IMR-90 (cell line): ENCODE results near the gene SDCCAG8. TPM values are rescaled to one million over a fixed set of nuclear protein-coding genes. Genes with fewer than 3 reads are reported as not detected.

Experiments used
- ATAC-seq: fragments of 200-7000 bp; cut with Tn5 transposase; 2 replicates; pipeline ENCODE4 v1.9.1; 2020; ENCODE audit warnings: low read depth, mild to moderate bottlenecking, moderate library complexity
- BruUV-seq: library from RNA; stranded (reverse); fragments of 400-500 nt; replicated peaks from 2 replicates; lab custom pipeline; 2021; lab: Mats Ljungman, UMichigan
- CTCF ChIA-PET: fragments of 300-600 bp; formaldehyde crosslinking; extraction: SDS; loops from one replicate; lab custom pipeline; 2021; ENCODE audit warnings: antibody characterized with exemption; lab: Yijun Ruan, JAX
- POLR2A ChIA-PET: fragments of 300-600 bp; sonication (Branson Sonifier 250); formaldehyde crosslinking; loops from one replicate; lab custom pipeline; 2022; ENCODE audit warnings: antibody characterized with exemption; ENCODE audit not compliant: unreplicated experiment; lab: Charles Lee
- DNase-seq: peaks from one replicate; pipeline ENCODE4 v3.0.0; 2013
- H2AFZ ChIP-seq: replicated peaks from 2 replicates; pipeline ENCODE3; 2013; ENCODE audit warnings: low read length, mild to moderate bottlenecking; ENCODE audit not compliant: poor library complexity
- H2AK5ac ChIP-seq: 2 replicates; pipeline ENCODE4 v1.6.1; 2013; ENCODE audit warnings: low read depth, low read length, inconsistent platforms
- H2AK9ac ChIP-seq: replicated peaks from 2 replicates; pipeline ENCODE3; 2013; ENCODE audit warnings: mild to moderate bottlenecking, low read depth, low read length, moderate library complexity; ENCODE audit not compliant: poor library complexity
- H2BK120ac ChIP-seq: 2 replicates; pipeline ENCODE4 v1.6.1; 2013; ENCODE audit warnings: low read depth, low read length, inconsistent platforms
- H2BK15ac ChIP-seq: 3 replicates; pipeline ENCODE4 v1.6.1; 2013; ENCODE audit warnings: low read depth, low read length, inconsistent platforms
- H2BK20ac ChIP-seq: 2 replicates; pipeline ENCODE4 v1.6.1; 2013; ENCODE audit warnings: low read depth, mild to moderate bottlenecking, inconsistent platforms, low read length, moderate library complexity
- H2BK5ac ChIP-seq: 2 replicates; pipeline ENCODE4 v1.6.1; 2013; ENCODE audit warnings: mild to moderate bottlenecking, low read depth, low read length, inconsistent platforms; ENCODE audit not compliant: poor library complexity, severe bottlenecking
- H3K14ac ChIP-seq: replicated peaks from 2 replicates; pipeline ENCODE4 v1.6.1; 2013; ENCODE audit warnings: low read depth, low read length, inconsistent platforms
- H3K18ac ChIP-seq: 2 replicates; pipeline ENCODE4 v1.6.1; 2013; ENCODE audit warnings: low read depth, low read length, control low read depth
- H3K23ac ChIP-seq: 2 replicates; pipeline ENCODE4 v1.6.1; 2013; ENCODE audit warnings: low read depth, low read length, inconsistent platforms
- H3K27ac ChIP-seq: 2 replicates; pipeline ENCODE4 v1.5.1; 2013; ENCODE audit warnings: mild to moderate bottlenecking, control low read depth, low read length; ENCODE audit not compliant: insufficient read depth
- H3K27me3 ChIP-seq: 2 replicates; pipeline ENCODE4 v1.6.1; 2013; ENCODE audit warnings: low read length; ENCODE audit not compliant: control insufficient read depth, insufficient read depth
- H3K36me3 ChIP-seq: 2 replicates; pipeline ENCODE4 v1.6.1; 2013; ENCODE audit warnings: low read length, mixed read lengths; ENCODE audit not compliant: control insufficient read depth, insufficient read depth
- H3K4ac ChIP-seq: 2 replicates; pipeline ENCODE4 v1.6.1; 2013; ENCODE audit warnings: low read depth, low read length, inconsistent platforms
- H3K4me1 ChIP-seq: 2 replicates; pipeline ENCODE4 v1.6.1; 2013; ENCODE audit warnings: low read length, mixed read lengths; ENCODE audit not compliant: control insufficient read depth, insufficient read depth
- H3K4me2 ChIP-seq: 2 replicates; pipeline ENCODE4 v1.6.1; 2013; ENCODE audit warnings: low read depth, mild to moderate bottlenecking, control low read depth, low read length, moderate library complexity
- H3K4me3 ChIP-seq: 2 replicates; pipeline ENCODE4 v1.5.1; 2013; ENCODE audit warnings: low read depth, mild to moderate bottlenecking, control low read depth, low read length, moderate library complexity; ENCODE audit not compliant: insufficient read depth
- H3K56ac ChIP-seq: 2 replicates; pipeline ENCODE4 v1.6.1; 2013; ENCODE audit warnings: low read length, inconsistent platforms; ENCODE audit not compliant: insufficient read depth; ENCODE audit errors: extremely low read depth
- H3K79me1 ChIP-seq, 2 experiments: 2 replicates each; pipeline ENCODE4 v1.6.1; 2013; ENCODE audit warnings: low read length in 2 of 2, inconsistent platforms in 1 of 2, low read depth in 1 of 2
- H3K9ac ChIP-seq: 2 replicates; pipeline ENCODE4 v1.6.1; 2013; ENCODE audit warnings: low read depth, low read length, control low read depth
- H3K9me1 ChIP-seq: 2 replicates; pipeline ENCODE4 v1.6.1; 2013; ENCODE audit warnings: low read length, inconsistent platforms; ENCODE audit not compliant: insufficient read depth
- H3K9me3 ChIP-seq: 2 replicates; pipeline ENCODE4 v1.6.1; 2013; ENCODE audit warnings: low read length; ENCODE audit not compliant: control insufficient read depth, insufficient read depth
- H4K20me1 ChIP-seq: 2 replicates; pipeline ENCODE4 v1.6.1; 2013; ENCODE audit warnings: low read length, inconsistent platforms; ENCODE audit not compliant: insufficient read depth
- H4K5ac ChIP-seq: 2 replicates; pipeline ENCODE4 v1.6.1; 2013; ENCODE audit warnings: mild to moderate bottlenecking, low read depth, low read length, control low read depth
- H4K8ac ChIP-seq, 2 experiments: 2 replicates each; pipeline ENCODE4 v1.6.1; 2013; ENCODE audit warnings: low read depth in 2 of 2, low read length in 2 of 2, control low read depth in 1 of 2, inconsistent platforms in 1 of 2
- H4K91ac ChIP-seq: 2 replicates; pipeline ENCODE4 v1.6.1; 2013; ENCODE audit warnings: low read depth, low read length, inconsistent platforms; ENCODE audit not compliant: insufficient read depth
- POLR2A ChIP-seq: IDR thresholded peaks from 2 replicates; pipeline ENCODE4 v1.6.1; 2012; ENCODE audit warnings: mild to moderate bottlenecking, low read depth, low read length
- WGBS, 2 experiments: methylation state at CpG; one replicate each; pipeline versions ENCODE4 v1.1.5 to v1.1.7; 2013; ENCODE audit warnings: missing lambda C conversion rate in 2 of 2; ENCODE audit not compliant: insufficient read length in 1 of 2; ENCODE audit errors: extremely low coverage in 2 of 2; 5-methylcytosine and 5-hydroxymethylcytosine counted together
- dilution Hi-C: fragments of 300-500 bp; cut with HindIII; formaldehyde crosslinking; loops from one replicate; pipeline ENCODE4 v1.14.3; 2018; ENCODE audit warnings: low sequenced_read_pairs; ENCODE audit not compliant: unreplicated experiment
- in situ Hi-C: fragments of 300-500 bp; cut with MboI; formaldehyde crosslinking; loops from 3 replicates; pipeline ENCODE4 v1.14.3; 2019; ENCODE audit warnings: low sequenced_read_pairs, inconsistent platforms, mixed read lengths
- intact Hi-C: fragments of 100-400 bp; cut with micrococcal nuclease; formaldehyde crosslinking; loops from 2 replicates; pipeline ENCODE4 v1.10.0; 2022
- polyA plus RNA-seq, 3 experiments: library from polyadenylated mRNA; depleted of rRNA; stranded (reverse); fragments of >200 nt; gene quantifications; 2 replicates each; pipeline ENCODE4 v1.2.3, GENCODE V29; 2012; ENCODE audit warnings: low replicate concordance in 1 of 3
- total RNA-seq: library from RNA; depleted of rRNA; stranded (reverse); fragments of >200 nt; gene quantifications from 2 replicates; pipeline ENCODE4 v1.2.3, GENCODE V29; 2012

SDCCAG8 gene
- total and polyA plus RNA-seq, 2 of the 4 experiments (the other 2 are of a cell fraction) = 25.2 to 46.8 TPM

DNA sequence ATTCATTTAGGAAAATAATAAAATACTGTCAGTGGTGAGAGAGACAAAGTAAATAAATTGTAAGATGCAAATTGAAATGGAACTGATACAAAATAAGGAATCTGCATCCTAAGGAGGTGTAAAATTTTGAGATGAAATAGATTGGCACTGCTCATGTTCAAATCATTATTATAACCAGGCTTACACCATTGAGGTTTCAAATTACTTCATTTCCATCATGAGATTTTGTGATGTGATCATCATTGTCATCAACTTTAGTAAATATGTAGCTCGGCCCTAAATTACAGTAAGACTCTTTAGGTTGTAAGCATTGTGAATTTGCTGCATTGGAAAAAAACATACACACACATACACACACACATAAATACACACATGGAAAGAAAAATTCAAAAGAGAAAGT lies 123.4 kb downstream of the SDCCAG8 start:
- no peak overlapping the region for H3K18ac ChIP-seq
- no peaks in the 10 kb centered on the region for H4K20me1 ChIP-seq
- no peak overlapping the region for H3K9ac ChIP-seq
- no peaks in the 10 kb centered on the region for H3K4me1 ChIP-seq
- H3K27me3 ChIP-seq = no peaks in the 10 kb centered on the region
- no peak overlapping the region for H2AK9ac ChIP-seq
- no peak for TF ChIP-seq POLR2A
- H4K91ac ChIP-seq = no peak overlapping the region
- no peak overlapping the region for H2BK5ac ChIP-seq
- no TSS peak for BruUV-seq
- ChIA-PET CTCF (no interaction called here), POLR2A (no interaction called here)
- intact Hi-C loops = no loop called here
- no peak overlapping the region for H2BK120ac ChIP-seq
- peaks cover 0 to 3% of the 10 kb centered on the region in 2 experiments; a peak in 1 of 4 replicates for H3K79me1 ChIP-seq
- H3K4me3 ChIP-seq = no peak overlapping the region
- ATAC-seq = no peak
- no CpG with 5 or more reads among the region's 1 CpG for WGBS, 2 experiments
- no peak overlapping the region for H4K8ac ChIP-seq
- peaks cover 4% of the 10 kb centered on the region for H3K9me3 ChIP-seq
- H3K27ac ChIP-seq = no peak overlapping the region
- H3K56ac ChIP-seq = no peak overlapping the region
- H4K5ac ChIP-seq = no peak overlapping the region
- no peak overlapping the region for H2AK5ac ChIP-seq
- no peak overlapping the region for H3K23ac ChIP-seq
- no peaks in the 10 kb centered on the region for H3K9me1 ChIP-seq
- no peak for DNase-seq
- no peak overlapping the region for H2BK20ac ChIP-seq
- in situ Hi-C loops = no loop called here
- H3K36me3 ChIP-seq = peaks cover 2% of the 10 kb centered on the region; the same call in 1 of the 2 replicates
- no peak overlapping the region for H2BK15ac ChIP-seq
- H3K14ac ChIP-seq = no peak overlapping the region
- dilution Hi-C loops = no loop called here
- H2AFZ ChIP-seq = no peak overlapping the region
- no peak overlapping the region for H3K4me2 ChIP-seq
- no peak overlapping the region for H3K4ac ChIP-seq
